SK-N-SH treated with all-trans-retinoic acid at 6 μM for 48 hours (cell line): Measurements from ENCODE around the gene FAAH.

ENCODE experiments used
- ATAC-seq: fragments of 200-7000 bp; cut with Tn5 transposase; 3 replicates; pipeline ENCODE4 v1.9.1; 2020; ENCODE audit warnings: mild to moderate bottlenecking, moderate library complexity
- ARNTL ChIP-seq: fragments of 450-650 bp; formaldehyde crosslinking; IDR thresholded peaks from 2 replicates; pipeline ENCODE4 v1.5.0; 2020; ENCODE audit warnings: low read depth, mild to moderate bottlenecking, moderate library complexity, borderline replicate concordance
- CSDC2 ChIP-seq: fragments of 250-450 bp; sonication (Bioruptor Pico); IDR thresholded peaks from 2 replicates; pipeline ENCODE4 v1.5.0; 2020; ENCODE audit warnings: mild to moderate bottlenecking, moderate library complexity
- ESRRG ChIP-seq: fragments of 250-450 bp; sonication (Bioruptor Pico); IDR thresholded peaks from 2 replicates; pipeline ENCODE4 v1.6.1; 2021; ENCODE audit warnings: mild to moderate bottlenecking
- GLIS3 ChIP-seq: fragments of 250-450 bp; sonication (Bioruptor Pico); IDR thresholded peaks from 2 replicates; pipeline ENCODE4 v1.5.0; 2020; ENCODE audit warnings: mild to moderate bottlenecking, moderate library complexity
- ISL1 ChIP-seq: fragments of 250-450 bp; sonication (Bioruptor Pico); IDR thresholded peaks from 2 replicates; pipeline ENCODE4 v2.1.2; 2022; ENCODE audit warnings: mild to moderate bottlenecking, moderate library complexity
- OSR1 ChIP-seq: fragments of 250-450 bp; sonication (Bioruptor Pico); IDR thresholded peaks from 2 replicates; pipeline ENCODE4 v1.8.0; 2022; ENCODE audit warnings: moderate library complexity, mild to moderate bottlenecking, inconsistent platforms
- POU6F1 ChIP-seq: fragments of 250-450 bp; sonication (Bioruptor Pico); IDR thresholded peaks from 2 replicates; pipeline ENCODE4 v1.8.0; 2021; ENCODE audit warnings: low read depth, mild to moderate bottlenecking, moderate library complexity, borderline replicate concordance
- PPARA ChIP-seq: fragments of 250-450 bp; sonication (Bioruptor Pico); IDR thresholded peaks from 2 replicates; pipeline ENCODE4 v1.5.0; 2020; ENCODE audit warnings: mild to moderate bottlenecking, borderline replicate concordance
- SNAI2 ChIP-seq: fragments of 250-450 bp; sonication (Bioruptor Pico); IDR thresholded peaks from 2 replicates; pipeline ENCODE4 v1.5.0; 2020; ENCODE audit warnings: mild to moderate bottlenecking, moderate library complexity
- TCF4 ChIP-seq: fragments of 250-450 bp; sonication (Bioruptor Pico); IDR thresholded peaks from 2 replicates; pipeline ENCODE4 v1.8.0; 2021; ENCODE audit warnings: mild to moderate bottlenecking, moderate library complexity, borderline replicate concordance
- TOX ChIP-seq: fragments of 250-450 bp; sonication (Bioruptor Pico); IDR thresholded peaks from 2 replicates; pipeline ENCODE4 v1.8.0; 2021; ENCODE audit warnings: mild to moderate bottlenecking, moderate library complexity, borderline replicate concordance
- TSHZ2 ChIP-seq: fragments of 250-450 bp; sonication (Bioruptor Pico); IDR thresholded peaks from 2 replicates; pipeline ENCODE4 v1.5.0; 2020; ENCODE audit warnings: mild to moderate bottlenecking, moderate library complexity
- ZFP3 ChIP-seq: fragments of 250-450 bp; sonication (Bioruptor Pico); IDR thresholded peaks from 2 replicates; pipeline ENCODE4 v1.5.0; 2020; ENCODE audit warnings: mild to moderate bottlenecking, moderate library complexity
- ZFP30 ChIP-seq: fragments of 450-650 bp; formaldehyde crosslinking; IDR thresholded peaks from 2 replicates; pipeline ENCODE4 v1.5.0; 2022; ENCODE audit warnings: mild to moderate bottlenecking, moderate library complexity
- ZNF565 ChIP-seq: fragments of 450-650 bp; formaldehyde crosslinking; conservative IDR thresholded peaks from 2 replicates; pipeline ENCODE4 v1.5.0; 2020; ENCODE audit warnings: low read depth, mild to moderate bottlenecking, moderate library complexity
- ZNF70 ChIP-seq: fragments of 450-650 bp; formaldehyde crosslinking; IDR thresholded peaks from 2 replicates; pipeline ENCODE4 v1.5.0; 2020; ENCODE audit warnings: mild to moderate bottlenecking, moderate library complexity
- ZNF8 ChIP-seq: fragments of 450-650 bp; formaldehyde crosslinking; IDR thresholded peaks from 2 replicates; pipeline ENCODE4 v1.5.0; 2020; ENCODE audit warnings: mild to moderate bottlenecking, moderate library complexity
- TF ChIP-seq, protein P1 (sequence below): fragments of 250-450 bp; sonication (Bioruptor Pico); IDR thresholded peaks from 2 replicates; pipeline ENCODE4 v1.5.1; 2021; ENCODE audit warnings: mild to moderate bottlenecking, moderate library complexity
- TF ChIP-seq, protein P2 (sequence below): fragments of 250-450 bp; sonication (Bioruptor Pico); IDR thresholded peaks from 2 replicates; pipeline ENCODE4 v1.8.0; 2020; ENCODE audit warnings: mild to moderate bottlenecking, moderate library complexity, borderline replicate concordance
- TF ChIP-seq, protein P3 (sequence below): fragments of 250-450 bp; sonication (Bioruptor Pico); IDR thresholded peaks from 2 replicates; pipeline ENCODE4 v1.5.1; 2020; ENCODE audit warnings: low read depth, mild to moderate bottlenecking, moderate library complexity

FAAH gene

GRCh38 chr1:46422261-46422871 lies 28.2 kb downstream of the FAAH start (continued):
- no peak for TF ChIP-seq ZNF8 (CRISPR knock-in tag)
- no peak for TF ChIP-seq CSDC2
- TF ChIP-seq OSR1 (CRISPR knock-in tag) = no peak
- no peak for TF ChIP-seq ISL1 (CRISPR knock-in tag)

DNA sequence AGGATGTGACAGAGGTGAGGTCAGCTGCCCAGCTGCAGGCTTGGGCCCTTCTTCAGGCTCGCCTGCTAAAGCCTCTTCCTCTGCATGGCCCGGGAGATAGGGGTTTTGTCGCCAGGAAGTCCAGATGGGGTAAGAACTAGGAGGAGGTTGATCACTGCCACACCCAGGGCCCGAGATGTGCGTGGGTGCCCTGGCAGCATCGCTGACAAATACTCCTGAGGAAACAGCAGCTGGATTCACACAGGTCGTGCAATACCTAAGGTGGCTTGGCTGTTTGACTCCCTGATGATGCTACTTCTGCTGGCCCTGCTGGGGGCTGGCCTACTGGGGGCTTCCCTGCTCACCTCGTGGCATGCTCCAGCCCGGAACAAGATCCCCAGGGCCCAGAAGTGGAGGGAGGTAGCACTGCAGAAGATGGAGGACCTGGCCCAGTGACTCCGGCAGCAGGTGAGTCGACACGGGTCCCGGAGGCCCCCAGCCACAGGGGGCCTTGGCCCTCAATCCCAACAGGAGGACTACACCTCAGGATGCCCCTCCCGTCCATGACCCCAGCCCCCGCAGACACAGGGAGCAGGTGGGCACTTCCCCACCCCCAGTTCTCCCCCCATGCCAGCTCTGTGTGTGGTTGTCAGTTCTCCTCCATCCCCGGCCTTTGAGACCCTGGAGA lies 29.6 kb downstream of the FAAH start:
- TF ChIP-seq, protein P1, sequence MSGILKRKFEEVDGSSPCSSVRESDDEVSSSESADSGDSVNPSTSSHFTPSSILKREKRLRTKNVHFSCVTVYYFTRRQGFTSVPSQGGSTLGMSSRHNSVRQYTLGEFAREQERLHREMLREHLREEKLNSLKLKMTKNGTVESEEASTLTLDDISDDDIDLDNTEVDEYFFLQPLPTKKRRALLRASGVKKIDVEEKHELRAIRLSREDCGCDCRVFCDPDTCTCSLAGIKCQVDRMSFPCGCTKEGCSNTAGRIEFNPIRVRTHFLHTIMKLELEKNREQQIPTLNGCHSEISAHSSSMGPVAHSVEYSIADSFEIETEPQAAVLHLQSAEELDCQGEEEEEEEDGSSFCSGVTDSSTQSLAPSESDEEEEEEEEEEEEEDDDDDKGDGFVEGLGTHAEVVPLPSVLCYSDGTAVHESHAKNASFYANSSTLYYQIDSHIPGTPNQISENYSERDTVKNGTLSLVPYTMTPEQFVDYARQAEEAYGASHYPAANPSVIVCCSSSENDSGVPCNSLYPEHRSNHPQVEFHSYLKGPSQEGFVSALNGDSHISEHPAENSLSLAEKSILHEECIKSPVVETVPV (CRISPR knock-in tag) = no peak
- no peak for TF ChIP-seq ZFP30
- TF ChIP-seq ZNF70 (CRISPR knock-in tag) = no peak
- ATAC-seq = no peak

GRCh38 chr1:46424730-46425129 lies 30.6 kb downstream of the FAAH start:
- no peak for ATAC-seq
- no peak for TF ChIP-seq TCF4 (CRISPR knock-in tag)
- TF ChIP-seq ARNTL (CRISPR knock-in tag) = no peak
- no peak for TF ChIP-seq ISL1 (CRISPR knock-in tag)
- TF ChIP-seq TOX (CRISPR knock-in tag) = no peak
- TF ChIP-seq ZNF70 (CRISPR knock-in tag) = no peak
- TF ChIP-seq, protein P2, sequence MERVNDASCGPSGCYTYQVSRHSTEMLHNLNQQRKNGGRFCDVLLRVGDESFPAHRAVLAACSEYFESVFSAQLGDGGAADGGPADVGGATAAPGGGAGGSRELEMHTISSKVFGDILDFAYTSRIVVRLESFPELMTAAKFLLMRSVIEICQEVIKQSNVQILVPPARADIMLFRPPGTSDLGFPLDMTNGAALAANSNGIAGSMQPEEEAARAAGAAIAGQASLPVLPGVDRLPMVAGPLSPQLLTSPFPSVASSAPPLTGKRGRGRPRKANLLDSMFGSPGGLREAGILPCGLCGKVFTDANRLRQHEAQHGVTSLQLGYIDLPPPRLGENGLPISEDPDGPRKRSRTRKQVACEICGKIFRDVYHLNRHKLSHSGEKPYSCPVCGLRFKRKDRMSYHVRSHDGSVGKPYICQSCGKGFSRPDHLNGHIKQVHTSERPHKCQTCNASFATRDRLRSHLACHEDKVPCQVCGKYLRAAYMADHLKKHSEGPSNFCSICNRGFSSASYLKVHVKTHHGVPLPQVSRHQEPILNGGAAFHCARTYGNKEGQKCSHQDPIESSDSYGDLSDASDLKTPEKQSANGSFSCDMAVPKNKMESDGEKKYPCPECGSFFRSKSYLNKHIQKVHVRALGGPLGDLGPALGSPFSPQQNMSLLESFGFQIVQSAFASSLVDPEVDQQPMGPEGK (CRISPR knock-in tag) = no peak
- TF ChIP-seq ZFP30 = no peak
- TF ChIP-seq PPARA (CRISPR knock-in tag) = no peak
- no peak for TF ChIP-seq ZNF565
- no peak for TF ChIP-seq SNAI2 (CRISPR knock-in tag)
- TF ChIP-seq ESRRG (CRISPR knock-in tag) = no peak
- TF ChIP-seq GLIS3 (CRISPR knock-in tag) = no peak
- TF ChIP-seq TSHZ2 (CRISPR knock-in tag) = no peak
- no peak for TF ChIP-seq ZFP3 (CRISPR knock-in tag)
- no peak for TF ChIP-seq CSDC2
- TF ChIP-seq, protein P3, sequence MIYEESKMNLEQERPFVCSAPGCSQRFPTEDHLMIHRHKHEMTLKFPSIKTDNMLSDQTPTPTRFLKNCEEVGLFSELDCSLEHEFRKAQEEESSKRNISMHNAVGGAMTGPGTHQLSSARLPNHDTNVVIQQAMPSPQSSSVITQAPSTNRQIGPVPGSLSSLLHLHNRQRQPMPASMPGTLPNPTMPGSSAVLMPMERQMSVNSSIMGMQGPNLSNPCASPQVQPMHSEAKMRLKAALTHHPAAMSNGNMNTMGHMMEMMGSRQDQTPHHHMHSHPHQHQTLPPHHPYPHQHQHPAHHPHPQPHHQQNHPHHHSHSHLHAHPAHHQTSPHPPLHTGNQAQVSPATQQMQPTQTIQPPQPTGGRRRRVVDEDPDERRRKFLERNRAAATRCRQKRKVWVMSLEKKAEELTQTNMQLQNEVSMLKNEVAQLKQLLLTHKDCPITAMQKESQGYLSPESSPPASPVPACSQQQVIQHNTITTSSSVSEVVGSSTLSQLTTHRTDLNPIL (CRISPR knock-in tag) = no peak
- no peak for TF ChIP-seq ZNF8 (CRISPR knock-in tag)

DNA sequence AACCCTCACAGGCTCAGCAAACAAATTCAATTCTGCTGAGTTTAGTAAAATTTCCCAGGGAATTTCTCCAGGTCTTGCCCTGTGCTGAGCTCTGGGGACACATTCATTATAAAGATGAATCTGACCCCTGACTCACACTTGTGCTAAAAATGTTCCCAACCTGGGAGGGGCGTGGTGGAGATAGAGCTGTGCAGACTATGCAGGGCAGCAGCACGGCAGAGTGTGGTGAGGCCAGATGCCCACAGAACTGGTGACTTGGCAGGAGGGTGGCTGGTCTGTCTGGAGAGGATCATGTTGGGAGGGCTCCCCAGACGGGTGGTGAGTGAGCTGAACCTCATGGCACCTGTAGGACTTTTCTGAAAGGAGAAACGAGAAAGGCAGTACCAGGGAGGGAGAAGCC lies 31.6 kb downstream of the FAAH start:
- ATAC-seq = peak; percentile 31; the same call in 1 of the 3 replicates
- TF ChIP-seq POU6F1 (no peak), ZFP30 (no peak), ISL1 (CRISPR knock-in tag) (no peak), OSR1 (CRISPR knock-in tag) (no peak)
- TF ChIP-seq, protein P1 (CRISPR knock-in tag) = no peak
- TF ChIP-seq, all 23 proteins: peak for 0
